ENCODE results near the gene PRPF8.

- TF ChIP-seq EZH2 (IDR thresholded peaks at IDR 0.05; ENCODE audit: insufficient read depth, poor library complexity, severe bottlenecking), result no peak
- no peak for TF ChIP-seq EZH2phosphoT487 (IDR thresholded peaks at IDR 0.05; ENCODE audit: insufficient read depth, low read depth)
These were observed 31.6 kb upstream of the PRPF8 start for GRCh38 chr17:1716076-1716911.

All from GM23248 (cell line).